Body of pancreas (tissue), 4 donors: Measurements from ENCODE around the gene SLC24A4. TPM values are rescaled to one million over a fixed set of nuclear protein-coding genes. Genes with fewer than 3 reads are reported as not detected.

Experiments used
- ATAC-seq: fragments of 150-250 bp; one replicate; pipeline ENCODE4 v1.9.1; 2016
- DNase-seq, 4 donors: peaks; one replicate each; pipeline ENCODE4 v3.0.0-alpha.2; 2019
- H3K27ac ChIP-seq, 4 donors: fragments of 200-600 bp; sonication (generic); 1 replicate in 3 of 4; 2 replicates in 1 of 4; pipeline versions ENCODE4 v1.5.1 to v1.6.1; 2016 to 2019; ENCODE audit warnings: mild to moderate bottlenecking in 1 of 4, mixed read lengths in 1 of 4, moderate library complexity in 1 of 4
- H3K27me3 ChIP-seq, 2 donors: fragments of 200-600 bp; sonication (generic); one replicate each; pipeline ENCODE4 v1.6.0; 2016; ENCODE audit warnings: mild to moderate bottlenecking in 1 of 2
- H3K36me3 ChIP-seq, 2 donors: fragments of 200-600 bp; sonication (generic); replicated peaks in 1 of 2; 2 replicates each; pipeline ENCODE4 v1.5.1; 2016; ENCODE audit warnings: low read depth in 2 of 2; ENCODE audit not compliant: insufficient read depth in 1 of 2
- H3K4me1 ChIP-seq: fragments of 200-600 bp; sonication (generic); one replicate; pipeline ENCODE4 v1.6.0; 2016
- H3K4me3 ChIP-seq, 2 donors: fragments of 200-600 bp; sonication (generic); 1 replicate in 1 of 2; 2 replicates in 1 of 2; pipeline ENCODE4 v1.5.1; 2016 to 2019
- H3K9me3 ChIP-seq, 3 donors: fragments of 200-600 bp; sonication (generic); 1 replicate in 2 of 3; 2 replicates in 1 of 3; pipeline ENCODE4 v1.5.1; 2016
- CTCF ChIP-seq, 7 experiments: fragments of 450-650 bp in 4 of 7; fragments of 200-600 bp in 3 of 7; sonication (generic) in 3 of 7; IDR thresholded peaks; one replicate each; pipeline ENCODE4 v1.5.1; 2016 to 2019; ENCODE audit warnings: antibody characterized with exemption in 7 of 7
- POLR2A ChIP-seq, 3 donors: fragments of 450-650 bp; IDR thresholded peaks; one replicate each; pipeline ENCODE4 v1.6.1; 2016; ENCODE audit warnings: antibody characterized with exemption in 3 of 3, mild to moderate bottlenecking in 2 of 3
- WGBS, 2 donors: methylation state at CpG; one replicate each; pipeline ENCODE4 v1.1.5; 2017; 5-methylcytosine and 5-hydroxymethylcytosine counted together
- intact Hi-C: fragments of 100-400 bp; cut with DNase I; formaldehyde crosslinking; loops from one replicate; pipeline ENCODE4 v1.15.1; 2023
- total RNA-seq, 2 donors: library from RNA; depleted of rRNA; stranded (reverse); fragments of >200 nt; gene quantifications; one replicate each; pipeline ENCODE4 v1.1.0, GENCODE V29; 2016

SLC24A4 gene
- total RNA-seq, 2 donors from 2014 or later = 0.26 TPM; not detected in 1

GRCh38 chr14:92486881-92487280 is 163.9 kb downstream of the SLC24A4 start:
- ATAC-seq (no peak), DNase-seq (no peak)
- TF ChIP-seq CTCF (IDR thresholded peaks at IDR 0.05) = no peak
- no peak for TF ChIP-seq POLR2A (IDR thresholded peaks at IDR 0.05)
- no peaks in the 10 kb centered on the region for H3K4me1 ChIP-seq
- H3K9me3 ChIP-seq = no peaks in the 10 kb centered on the region
- 59 to 66% methylated on average over 4 of the region's 4 CpGs for WGBS, 2 donors
- intact Hi-C loops = no loop called here
- H3K27ac ChIP-seq = no peak overlapping the region
- no peaks in the 10 kb centered on the region for H3K36me3 ChIP-seq
- H3K27me3 ChIP-seq = no peaks in the 10 kb centered on the region
- no peak overlapping the region for H3K4me3 ChIP-seq

DNA sequence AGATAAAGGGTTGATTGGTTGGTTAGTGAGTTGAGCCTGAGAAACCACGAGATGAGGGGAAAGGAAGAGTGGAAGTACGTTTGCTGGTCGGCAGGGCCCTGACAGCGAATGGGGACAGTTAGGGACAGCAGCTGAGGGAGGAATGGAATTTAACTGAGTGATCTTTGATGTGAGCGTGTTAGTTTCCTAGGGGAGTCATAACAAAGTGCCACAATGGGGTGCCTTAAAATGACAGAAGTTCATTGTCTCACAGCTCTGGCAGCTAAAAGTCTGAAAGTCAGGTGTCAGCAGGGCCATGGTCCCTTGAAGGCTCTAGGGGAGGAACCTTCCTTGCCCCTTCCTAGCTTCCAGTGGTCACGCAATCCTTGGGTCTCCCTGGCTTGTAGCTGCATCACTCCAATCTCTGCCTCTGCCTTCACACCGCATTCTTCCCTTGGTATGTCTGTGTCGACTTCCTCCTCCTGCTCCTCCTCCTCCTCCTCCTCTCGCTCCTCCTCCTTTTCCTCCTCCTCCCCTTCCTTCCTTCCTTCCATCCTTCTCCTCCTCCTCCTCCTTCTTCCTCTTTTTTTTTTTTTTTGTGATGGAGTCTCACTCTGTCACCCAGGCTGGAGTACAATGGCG is 164.7 kb downstream of the SLC24A4 start:
- no peak for ATAC-seq
- no peak overlapping the region for H3K4me3 ChIP-seq
- H3K9me3 ChIP-seq = no peaks in the 10 kb centered on the region
- H3K27ac ChIP-seq = no peak overlapping the region
- no peaks in the 10 kb centered on the region for H3K36me3 ChIP-seq
- H3K4me1 ChIP-seq = no peaks in the 10 kb centered on the region
- TF ChIP-seq POLR2A (IDR thresholded peaks at IDR 0.05) (no peak), CTCF (IDR thresholded peaks at IDR 0.05) (no peak)
- DNase-seq = no peak
- intact Hi-C loops = no loop called here
- WGBS, 2 donors = 41 to 57% methylated on average over 10 of the region's 10 CpGs
- H3K27me3 ChIP-seq = no peaks in the 10 kb centered on the region

- TF ChIP-seq POLR2A (IDR thresholded peaks at IDR 0.05) = no peak
- H3K27me3 ChIP-seq = no peaks in the 10 kb centered on the region
- WGBS, 2 donors = 71 to 79% methylated on average over 21 of the region's 21 CpGs
- ATAC-seq (no peak), DNase-seq (no peak)
- H3K9me3 ChIP-seq = no peaks in the 10 kb centered on the region
- H3K4me1 ChIP-seq = no peaks in the 10 kb centered on the region
- no peak overlapping the region for H3K4me3 ChIP-seq
- intact Hi-C loops = no loop called here
- H3K36me3 ChIP-seq = no peaks in the 10 kb centered on the region
- peak overlapping the region in 1 of 4 donors; percentile 37 for H3K27ac ChIP-seq
Measured at GRCh38 chr14:92489394-92490238, 166.7 kb downstream of the SLC24A4 start.

DNA sequence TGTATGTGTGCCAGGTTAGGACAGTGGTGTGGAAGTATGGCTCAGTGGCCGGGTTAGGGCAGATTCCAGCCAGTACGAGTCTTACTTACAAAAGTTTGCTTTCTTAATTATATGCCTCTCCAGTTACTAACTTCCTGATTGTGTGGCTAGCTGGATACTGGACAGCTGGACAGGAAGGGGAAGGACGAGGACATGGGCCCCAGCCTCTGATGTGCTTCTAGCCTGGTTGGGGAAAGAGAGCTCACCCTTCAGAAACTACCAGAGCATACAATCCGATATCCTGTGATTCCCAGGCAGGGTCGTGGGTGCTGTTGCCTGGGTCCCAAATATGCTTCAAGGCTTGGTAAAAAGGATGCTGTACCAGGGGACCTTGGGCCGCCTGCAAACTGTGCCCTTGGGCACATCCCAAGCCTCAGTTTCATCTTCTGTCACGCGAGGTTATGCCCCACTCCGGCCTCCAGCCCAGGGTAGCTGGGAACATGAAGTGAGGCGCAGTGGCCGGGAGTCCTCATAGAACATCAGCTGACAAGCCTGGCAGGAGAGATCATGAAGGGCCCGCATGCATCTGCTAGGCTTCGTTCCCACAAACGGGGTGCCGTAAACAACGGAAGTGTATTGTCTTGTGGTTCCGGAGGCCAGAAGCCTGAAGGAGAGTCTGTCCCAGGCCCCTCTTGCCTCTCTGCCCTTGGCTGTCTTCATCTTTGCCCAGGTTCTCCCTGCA is 167.4 kb downstream of the SLC24A4 start:
- H3K9me3 ChIP-seq = no peaks in the 10 kb centered on the region
- intact Hi-C loops = no loop called here
- DNase-seq = no peak
- H3K4me1 ChIP-seq = no peaks in the 10 kb centered on the region
- no peak for ATAC-seq
- no peak for TF ChIP-seq POLR2A (IDR thresholded peaks at IDR 0.05)
- TF ChIP-seq CTCF (IDR thresholded peaks at IDR 0.05) = no peak
- no peaks in the 10 kb centered on the region for H3K36me3 ChIP-seq
- H3K27ac ChIP-seq = peak overlapping the region in 1 of 4 donors; percentile 37
- H3K4me3 ChIP-seq = no peak overlapping the region
- WGBS, 2 donors = 68 to 73% methylated on average over 12 to 17 of the region's 17 CpGs
- H3K27me3 ChIP-seq = no peaks in the 10 kb centered on the region

- no peak overlapping the region for H3K4me3 ChIP-seq
- no peak for TF ChIP-seq CTCF (IDR thresholded peaks at IDR 0.05)
- TF ChIP-seq POLR2A (IDR thresholded peaks at IDR 0.05) = no peak
- intact Hi-C loops = no loop called here
- 60 to 81% methylated on average over 6 to 8 of the region's 8 CpGs for WGBS, 2 donors
- no peaks in the 10 kb centered on the region for H3K36me3 ChIP-seq
- DNase-seq (no peak), ATAC-seq (no peak)
- H3K9me3 ChIP-seq = no peaks in the 10 kb centered on the region
- no peaks in the 10 kb centered on the region for H3K27me3 ChIP-seq
- H3K4me1 ChIP-seq = no peaks in the 10 kb centered on the region
- peak overlapping the region in 1 of 4 donors; percentile 36 for H3K27ac ChIP-seq
Measured at GRCh38 chr14:92491782-92492181, 168.8 kb downstream of the SLC24A4 start.
